Endodermal cell (in vitro differentiated cells): ENCODE results near the gene SLC17A9. TPM values are rescaled to one million over a fixed set of nuclear protein-coding genes. Genes with fewer than 3 reads are reported as not detected.

Experiments
- DNase-seq: peaks from one replicate; pipeline ENCODE4 v3.0.0-alpha.2; 2017
- H3K27ac ChIP-seq: 2 replicates; pipeline ENCODE4 v1.5.1; 2013; ENCODE audit warnings: mild to moderate bottlenecking, low read depth, low read length, moderate library complexity
- H3K27me3 ChIP-seq: 2 replicates; pipeline ENCODE4 v1.6.1; 2013; ENCODE audit warnings: mild to moderate bottlenecking, low read length, moderate library complexity; ENCODE audit not compliant: insufficient read depth, control insufficient read depth, poor library complexity, severe bottlenecking
- H3K36me3 ChIP-seq: 2 replicates; pipeline ENCODE4 v1.7.0; 2013; ENCODE audit warnings: mild to moderate bottlenecking, low read length, moderate library complexity; ENCODE audit not compliant: control insufficient read depth, insufficient read depth
- H3K4me1 ChIP-seq: one replicate; pipeline ENCODE4 v1.7.0; 2013; ENCODE audit warnings: low read length; ENCODE audit not compliant: control insufficient read depth, insufficient read depth
- H3K4me3 ChIP-seq: 2 replicates; pipeline ENCODE4 v1.5.1; 2013; ENCODE audit warnings: mild to moderate bottlenecking, low read length, moderate library complexity
- H3K9ac ChIP-seq: 2 replicates; pipeline ENCODE4 v1.6.1; 2013; ENCODE audit warnings: mild to moderate bottlenecking, low read length, moderate library complexity; ENCODE audit not compliant: poor library complexity, severe bottlenecking; ENCODE audit errors: extremely low read depth
- H3K9me3 ChIP-seq: 2 replicates; pipeline ENCODE4 v1.6.1; 2013; ENCODE audit warnings: mild to moderate bottlenecking, low read length, moderate library complexity; ENCODE audit not compliant: control insufficient read depth
- H3K27ac Mint-ChIP-seq: 2 replicates; pipeline ENCODE4 v1.8.0; 2020; ENCODE audit warnings: mixed read lengths
- H3K27me3 Mint-ChIP-seq: 2 replicates; pipeline ENCODE4 v1.8.0; 2021; ENCODE audit warnings: mild to moderate bottlenecking, mixed read lengths; ENCODE audit not compliant: insufficient read depth
- H3K36me3 Mint-ChIP-seq: 2 replicates; pipeline ENCODE4 v1.8.0; 2020; ENCODE audit warnings: low read depth, mixed read lengths
- H3K4me1 Mint-ChIP-seq: 2 replicates; pipeline ENCODE4 v1.8.0; 2020; ENCODE audit warnings: mixed read lengths
- H3K4me3 Mint-ChIP-seq: 2 replicates; pipeline ENCODE4 v1.8.0; 2020; ENCODE audit warnings: mild to moderate bottlenecking, moderate library complexity, mixed read lengths
- H3K9me3 Mint-ChIP-seq: 2 replicates; pipeline ENCODE4 v1.8.0; 2020; ENCODE audit warnings: mild to moderate bottlenecking, mixed read lengths
- CTCF ChIP-seq: fragments of 200-600 bp; sonication (generic); conservative IDR thresholded peaks from 2 replicates; pipeline ENCODE4 v1.5.0; 2021; ENCODE audit warnings: antibody characterized with exemption, mild to moderate bottlenecking
- WGBS, 2 experiments: methylation state at CpG; one replicate each; pipeline versions ENCODE4 v1.1.5 to v1.1.7; 2013; ENCODE audit warnings: missing lambda C conversion rate in 2 of 2, mixed read lengths in 1 of 2; ENCODE audit not compliant: insufficient coverage in 1 of 2, insufficient read length in 1 of 2; 5-methylcytosine and 5-hydroxymethylcytosine counted together
- total RNA-seq, 2 donors: library from RNA; stranded (reverse); fragmentation: NEBNext Ultra II Directional in 1 of 2; extraction: Animal tissue kit (Norgen Biotek cat#: 25700) in 1 of 2; gene quantifications; 2 replicates in 1 of 2; 3 replicates in 1 of 2; pipeline ENCODE4 v1.2.1, GENCODE V29; 2021

The SLC17A9 gene
- total RNA-seq, 2 donors from 2014 or later: 8.9 to 10.2 TPM

DNA sequence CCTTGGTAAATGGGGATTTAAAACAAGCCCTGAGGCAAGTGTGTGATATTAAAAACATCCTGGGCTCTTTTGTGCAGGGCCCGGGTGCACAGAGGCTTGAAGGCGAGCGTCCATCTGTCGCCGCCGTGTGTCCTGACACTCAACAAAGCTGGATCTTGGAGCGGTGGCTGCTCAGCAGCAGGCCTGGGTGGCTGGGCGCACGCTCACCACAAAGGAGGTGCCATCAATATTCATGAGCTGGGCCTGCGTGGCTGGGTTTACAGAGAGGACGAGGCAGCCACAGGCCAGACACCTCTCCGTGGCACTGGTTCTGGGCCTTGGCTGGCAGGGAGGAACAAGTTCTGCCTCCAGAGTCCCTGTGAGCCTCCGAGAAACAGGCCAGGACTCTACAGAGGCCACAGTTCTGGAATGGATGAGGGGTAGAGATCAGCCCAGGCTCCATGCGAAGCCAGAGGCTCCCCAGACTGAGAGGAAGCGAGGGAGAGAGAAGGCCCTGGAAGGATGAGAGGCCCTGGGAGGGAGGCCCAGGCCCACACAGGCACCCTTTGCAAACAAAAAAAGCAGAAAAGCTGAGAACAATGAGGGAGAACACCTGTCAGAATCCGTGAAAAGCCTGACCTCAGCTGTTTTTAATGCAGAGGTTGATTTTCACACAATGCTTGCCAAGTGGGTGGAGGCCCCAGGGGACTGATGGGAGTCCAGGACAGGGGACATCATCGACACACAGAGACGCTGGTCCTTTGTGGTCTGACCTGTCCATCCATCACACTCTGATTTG, 32.3 kb downstream of the SLC17A9 start:
- no peak overlapping the region for H3K4me3 ChIP-seq
- Mint-ChIP-seq H3K27me3 (peaks cover 3% of the 10 kb centered on the region), H3K27ac (no peak overlapping the region), H3K4me3 (no peak overlapping the region), H3K36me3 (no peaks in the 10 kb centered on the region), H3K4me1 (peaks cover 6% of the 10 kb centered on the region), H3K9me3 (no peaks in the 10 kb centered on the region)
- no peak for TF ChIP-seq CTCF
- no peaks in the 10 kb centered on the region for H3K36me3 ChIP-seq
- WGBS, 2 experiments: 77 to 87% methylated on average over 16 to 18 of the region's 18 CpGs
- peak overlapping the region; percentile 98 for H3K27ac ChIP-seq
- H3K4me1 ChIP-seq: no peaks in the 10 kb centered on the region
- peaks cover 7% of the 10 kb centered on the region for H3K27me3 ChIP-seq
- DNase-seq: no peak
- no peaks in the 10 kb centered on the region for H3K9me3 ChIP-seq
- H3K9ac ChIP-seq: no peak overlapping the region

- H3K9ac ChIP-seq: no peak overlapping the region
- H3K36me3 Mint-ChIP-seq: no peaks in the 10 kb centered on the region
- H3K4me3 ChIP-seq: no peak overlapping the region
- peak overlapping the region; percentile 98 for H3K27ac ChIP-seq
- H3K4me3 Mint-ChIP-seq: no peak overlapping the region
- peaks cover 3% of the 10 kb centered on the region for H3K27me3 Mint-ChIP-seq
- TF ChIP-seq CTCF: no peak
- 85 to 88% methylated on average over 7 to 14 of the region's 14 CpGs for WGBS, 2 experiments
- H3K4me1 Mint-ChIP-seq: peaks cover 6% of the 10 kb centered on the region
- DNase-seq: no peak
- peaks cover 1% of the 10 kb centered on the region for H3K27me3 ChIP-seq
- no peaks in the 10 kb centered on the region for H3K36me3 ChIP-seq
- H3K9me3 ChIP-seq: no peaks in the 10 kb centered on the region
- no peaks in the 10 kb centered on the region for H3K4me1 ChIP-seq
- H3K9me3 Mint-ChIP-seq: no peaks in the 10 kb centered on the region
- no peak overlapping the region for H3K27ac Mint-ChIP-seq
Measured at GRCh38 chr20:62985444-62985778, 32.9 kb downstream of the SLC17A9 start.

GRCh38 chr20:62986257-62986800, 33.8 kb downstream of the SLC17A9 start:
- no peak for TF ChIP-seq CTCF
- H3K36me3 ChIP-seq: no peaks in the 10 kb centered on the region
- Mint-ChIP-seq H3K4me1 (peaks cover 6% of the 10 kb centered on the region), H3K27me3 (peaks cover 3% of the 10 kb centered on the region), H3K36me3 (no peaks in the 10 kb centered on the region), H3K27ac (no peak overlapping the region), H3K4me3 (no peak overlapping the region), H3K9me3 (no peaks in the 10 kb centered on the region)
- no peak overlapping the region for H3K4me3 ChIP-seq
- H3K4me1 ChIP-seq: no peaks in the 10 kb centered on the region
- H3K27me3 ChIP-seq: no peaks in the 10 kb centered on the region
- 86 to 93% methylated on average over 1 to 4 of the region's 6 CpGs for WGBS, 2 experiments
- no peak overlapping the region for H3K27ac ChIP-seq
- H3K9me3 ChIP-seq: no peaks in the 10 kb centered on the region
- DNase-seq: no peak
- H3K9ac ChIP-seq: no peak overlapping the region
